ENCODE results near the gene MAB21L1. TPM values are rescaled to one million over a fixed set of nuclear protein-coding genes. Genes with fewer than 3 reads are reported as not detected.

Gene MAB21L1
- total and polyA plus RNA-seq, 4 donors = under 0.01 to 0.07 (median 0.03) TPM; not detected in 1

GRCh38 chr13:35465371-35465770 lies 11.1 kb downstream of the MAB21L1 start:
- DNase-seq (ENCODE audit: low spot score) = no peak
- TF ChIP-seq HNF4G (IDR thresholded peaks at IDR 0.05) (no peak), REST (IDR thresholded peaks at IDR 0.05) (no peak), ATF3 (IDR thresholded peaks at IDR 0.05) (no peak), YY1 (IDR thresholded peaks at IDR 0.05) (no peak), HNF4A (conservative IDR thresholded peaks at IDR 0.05) (no peak), MAX (IDR thresholded peaks at IDR 0.05) (no peak), RXRA (IDR thresholded peaks at IDR 0.05) (no peak), EGR1 (IDR thresholded peaks at IDR 0.05; ENCODE audit: low read depth in 2 of 2) (no peak), FOXA2 (IDR thresholded peaks at IDR 0.05) (no peak), SP1 (IDR thresholded peaks at IDR 0.05) (no peak), FOXA1 (IDR thresholded peaks at IDR 0.05) (no peak)
- Histone ChIP-seq H3K36me3 (ENCODE audit: control insufficient read depth in 4 of 4, insufficient read depth in 3 of 4, low read depth in 1 of 4, low read length in 3 of 4) (no peaks in the 10 kb centered on the region), H3K27me3 (ENCODE audit: control insufficient read depth in 4 of 4, insufficient read depth in 4 of 4, low read length in 3 of 4) (peaks cover 0 to 5% (median under 1%) of the 10 kb centered on the region in 4 donors), H3K9me3 (ENCODE audit: control insufficient read depth in 4 of 4, low read length in 3 of 4) (no peaks in the 10 kb centered on the region), H3K4me3 (ENCODE audit: low read depth in 1 of 3, low read length in 3 of 3) (no peak overlapping the region), H3K4me1 (ENCODE audit: control insufficient read depth in 4 of 4, insufficient read depth in 4 of 4, low read length in 3 of 4) (peaks cover 0 to under 1% (median 0%) of the 10 kb centered on the region in 4 donors), H3K27ac (ENCODE audit: low read depth in 1 of 2, low read length in 2 of 2) (no peak overlapping the region), H3K9ac (ENCODE audit: low read depth in 1 of 2, low read length in 2 of 2) (no peak overlapping the region)
- 95% methylated on average over 3 of the region's 3 CpGs for WGBS

- no peaks in the 10 kb centered on the region for H3K27me3 ChIP-seq (ENCODE audit: control insufficient read depth in 4 of 4, insufficient read depth in 4 of 4, low read length in 3 of 4)
- H3K36me3 ChIP-seq (ENCODE audit: control insufficient read depth in 4 of 4, insufficient read depth in 3 of 4, low read depth in 1 of 4, low read length in 3 of 4) = no peaks in the 10 kb centered on the region
- TF ChIP-seq SP1 (IDR thresholded peaks at IDR 0.05) = no peak
- TF ChIP-seq NR2F2 (IDR thresholded peaks at IDR 0.05) = no peak
- no peak for TF ChIP-seq RXRA (IDR thresholded peaks at IDR 0.05)
- no peak for TF ChIP-seq HNF4G (IDR thresholded peaks at IDR 0.05)
- no peak for TF ChIP-seq ATF3 (IDR thresholded peaks at IDR 0.05)
- TF ChIP-seq TAF1 (conservative IDR thresholded peaks at IDR 0.05) = no peak
- no peak for TF ChIP-seq MAX (IDR thresholded peaks at IDR 0.05)
- no peak for TF ChIP-seq FOXA2 (IDR thresholded peaks at IDR 0.05)
- no peak for TF ChIP-seq FOXA1 (IDR thresholded peaks at IDR 0.05)
- DNase-seq (ENCODE audit: low spot score) = no peak
- H3K9me3 ChIP-seq (ENCODE audit: control insufficient read depth in 4 of 4, low read length in 3 of 4) = no peaks in the 10 kb centered on the region
- no peaks in the 10 kb centered on the region for H3K4me1 ChIP-seq (ENCODE audit: control insufficient read depth in 4 of 4, insufficient read depth in 4 of 4, low read length in 3 of 4)
- no peak overlapping the region for H3K9ac ChIP-seq (ENCODE audit: low read depth in 1 of 2, low read length in 2 of 2)
- H3K27ac ChIP-seq (ENCODE audit: low read depth in 1 of 2, low read length in 2 of 2) = no peak overlapping the region
- no peak overlapping the region for H3K4me3 ChIP-seq (ENCODE audit: low read depth in 1 of 3, low read length in 3 of 3)
- WGBS = 93% methylated on average over 2 of the region's 2 CpGs
Observed at GRCh38 chr13:35460061-35460460, 16.4 kb downstream of the MAB21L1 start.

GRCh38 chr13:35457258-35457657 lies 19.2 kb downstream of the MAB21L1 start:
- DNase-seq (ENCODE audit: low spot score) = no peak
- H3K9me3 ChIP-seq (ENCODE audit: control insufficient read depth in 4 of 4, low read length in 3 of 4) = no peaks in the 10 kb centered on the region
- no peaks in the 10 kb centered on the region for H3K4me1 ChIP-seq (ENCODE audit: control insufficient read depth in 4 of 4, insufficient read depth in 4 of 4, low read length in 3 of 4)
- no peaks in the 10 kb centered on the region for H3K36me3 ChIP-seq (ENCODE audit: control insufficient read depth in 4 of 4, insufficient read depth in 3 of 4, low read depth in 1 of 4, low read length in 3 of 4)
- no peak overlapping the region for H3K27ac ChIP-seq (ENCODE audit: low read depth in 1 of 2, low read length in 2 of 2)
- no peak overlapping the region for H3K4me3 ChIP-seq (ENCODE audit: low read depth in 1 of 3, low read length in 3 of 3)
- H3K9ac ChIP-seq (ENCODE audit: low read depth in 1 of 2, low read length in 2 of 2) = no peak overlapping the region
- 97% methylated on average over 3 of the region's 3 CpGs for WGBS
- H3K27me3 ChIP-seq (ENCODE audit: control insufficient read depth in 4 of 4, insufficient read depth in 4 of 4, low read length in 3 of 4) = no peaks in the 10 kb centered on the region
- TF ChIP-seq ATF3 (IDR thresholded peaks at IDR 0.05) (no peak), FOXA2 (IDR thresholded peaks at IDR 0.05) (no peak), CTCF (IDR thresholded peaks at IDR 0.05; ENCODE audit: low read depth, low read length, missing input control) (no peak), SP1 (IDR thresholded peaks at IDR 0.05) (no peak), YY1 (IDR thresholded peaks at IDR 0.05) (no peak), ZBTB33 (IDR thresholded peaks at IDR 0.05) (no peak), RAD21 (IDR thresholded peaks at IDR 0.05) (no peak), GABPA (IDR thresholded peaks at IDR 0.05 in 1 of 2, conservative IDR thresholded peaks at IDR 0.05 in 1 of 2) (no peak), FOXA1 (IDR thresholded peaks at IDR 0.05) (no peak), MAX (IDR thresholded peaks at IDR 0.05) (no peak), NR2F2 (IDR thresholded peaks at IDR 0.05) (no peak), TAF1 (conservative IDR thresholded peaks at IDR 0.05) (no peak), HNF4A (conservative IDR thresholded peaks at IDR 0.05) (no peak), EGR1 (IDR thresholded peaks at IDR 0.05; ENCODE audit: low read depth in 2 of 2) (no peak)

Data from liver (tissue), 9 donors.